Neural cell (in vitro differentiated cells): ENCODE measurements around the gene TMEM208. TPM values are rescaled to one million over a fixed set of nuclear protein-coding genes. Genes with fewer than 3 reads are reported as not detected.

ENCODE experiments used
- H2AFZ ChIP-seq: fragments of 200-600, 300-800 bp; sonication (generic), shearing (Covaris generic); 2 replicates; pipeline ENCODE4 v1.6.0; 2014; ENCODE audit warnings: low read depth, mild to moderate bottlenecking, antibody characterized with exemption, low read length, moderate library complexity
- H3F3A ChIP-seq: fragments of 200-600 bp; shearing (Covaris generic); 2 replicates; pipeline ENCODE4 v1.6.1; 2016; ENCODE audit warnings: mild to moderate bottlenecking, moderate library complexity, mixed read lengths, antibody characterized with exemption, low read length; ENCODE audit not compliant: insufficient read depth, poor library complexity, severe bottlenecking
- H3K27ac ChIP-seq: fragments of 200-600, 300-800 bp; sonication (generic), shearing (Covaris generic); 2 replicates; pipeline ENCODE4 v1.5.1; 2014; ENCODE audit warnings: mild to moderate bottlenecking, low read length, moderate library complexity
- H3K27me3 ChIP-seq: fragments of 300-800, 200-600 bp; sonication (generic), shearing (Covaris generic); 2 replicates; pipeline ENCODE4 v1.6.0; 2014; ENCODE audit warnings: mild to moderate bottlenecking, low read depth, low read length, moderate library complexity; ENCODE audit not compliant: insufficient read depth
- H3K36me3 ChIP-seq: fragments of 300-800, 200-600 bp; sonication (generic), shearing (Covaris generic); 2 replicates; pipeline ENCODE4 v1.5.1; 2014; ENCODE audit warnings: mild to moderate bottlenecking, antibody characterized with exemption, low read length, moderate library complexity; ENCODE audit not compliant: insufficient read depth
- H3K4me2 ChIP-seq: fragments of 300-800, 200-600 bp; sonication (generic), shearing (Covaris generic); 2 replicates; pipeline ENCODE4 v1.6.0; 2014; ENCODE audit warnings: mild to moderate bottlenecking, low read length
- H3K4me3 ChIP-seq: fragments of 300-800, 200-600 bp; sonication (generic), shearing (Covaris generic); 2 replicates; pipeline ENCODE4 v1.5.1; 2014; ENCODE audit warnings: mild to moderate bottlenecking, low read length, moderate library complexity
- H3K79me2 ChIP-seq: fragments of 200-600 bp; shearing (Covaris generic); replicated peaks from 2 replicates; pipeline ENCODE4 v1.6.0; 2014; ENCODE audit warnings: mild to moderate bottlenecking, low read length, moderate library complexity; ENCODE audit not compliant: insufficient read depth
- H3K9ac ChIP-seq: fragments of 300-800, 200-600 bp; sonication (generic), shearing (Covaris generic); 2 replicates; pipeline ENCODE4 v1.6.1; 2016; ENCODE audit warnings: mild to moderate bottlenecking, low read length, mixed read lengths
- H3K9me2 ChIP-seq: fragments of 200-600 bp; shearing (Covaris generic); 2 replicates; pipeline ENCODE4 v1.6.1; 2016; ENCODE audit warnings: mild to moderate bottlenecking, low read length, mixed read lengths; ENCODE audit not compliant: insufficient read depth
- H3K9me3 ChIP-seq: fragments of 200-600, 300-800 bp; sonication (generic), shearing (Covaris generic); 2 replicates; pipeline ENCODE4 v1.6.1; 2016; ENCODE audit warnings: mild to moderate bottlenecking, mixed run types, low read length, moderate library complexity, mixed read lengths
- H4K20me1 ChIP-seq: fragments of 200-600 bp; shearing (Covaris generic); 2 replicates; pipeline ENCODE4 v1.6.1; 2016; ENCODE audit warnings: mild to moderate bottlenecking, mixed run types; ENCODE audit not compliant: insufficient read depth
- CTCF ChIP-seq: fragments of 450-650 bp; IDR thresholded peaks from 2 replicates; pipeline ENCODE4 v1.5.1; 2014; ENCODE audit warnings: antibody characterized with exemption, mild to moderate bottlenecking, moderate library complexity; ENCODE audit not compliant: poor library complexity, severe bottlenecking
- EP300 ChIP-seq: fragments of 450-650 bp; conservative IDR thresholded peaks from 2 replicates; pipeline ENCODE4 v1.6.1; 2014; ENCODE audit warnings: antibody characterized with exemption, mild to moderate bottlenecking, moderate library complexity; ENCODE audit not compliant: poor library complexity, severe bottlenecking
- EZH2 ChIP-seq: fragments of 200-600, 300-800 bp; shearing (Covaris generic), sonication (generic); IDR thresholded peaks from 2 replicates; pipeline ENCODE4 v1.6.1; 2014; ENCODE audit warnings: antibody characterized with exemption, low read length, borderline replicate concordance, mild to moderate bottlenecking; ENCODE audit not compliant: insufficient read depth, poor library complexity, severe bottlenecking
- MXI1 ChIP-seq: fragments of 450-650 bp; conservative IDR thresholded peaks from 2 replicates; pipeline ENCODE4 v1.6.1; 2014; ENCODE audit warnings: antibody characterized with exemption, mild to moderate bottlenecking; ENCODE audit not compliant: poor library complexity, severe bottlenecking
- POLR2AphosphoS5 ChIP-seq: IDR thresholded peaks from 2 replicates; pipeline ENCODE4 v1.6.1; 2012
- RAD21 ChIP-seq: fragments of 450-650 bp; conservative IDR thresholded peaks from 2 replicates; pipeline ENCODE4 v1.6.1; 2014; ENCODE audit warnings: antibody characterized with exemption, mild to moderate bottlenecking, moderate library complexity
- REST ChIP-seq: IDR thresholded peaks from 2 replicates; pipeline ENCODE4 v1.6.1; 2012; ENCODE audit warnings: borderline replicate concordance
- SMC3 ChIP-seq: fragments of 450-650 bp; conservative IDR thresholded peaks from 2 replicates; pipeline ENCODE4 v1.6.1; 2014; ENCODE audit warnings: antibody characterized with exemption, mild to moderate bottlenecking, moderate library complexity; ENCODE audit not compliant: poor library complexity
- TAF1 ChIP-seq: IDR thresholded peaks from 2 replicates; pipeline ENCODE4 v1.6.1; 2012; ENCODE audit warnings: low read depth
- polyA plus RNA-seq: library from polyadenylated mRNA; depleted of rRNA; stranded (reverse); fragments of >200 nt; gene quantifications from 2 replicates; pipeline ENCODE4 v1.2.3, GENCODE V29; 2014

Gene TMEM208
- polyA plus RNA-seq, 1 donor from 2014 or later, result 53.5 TPM

DNA sequence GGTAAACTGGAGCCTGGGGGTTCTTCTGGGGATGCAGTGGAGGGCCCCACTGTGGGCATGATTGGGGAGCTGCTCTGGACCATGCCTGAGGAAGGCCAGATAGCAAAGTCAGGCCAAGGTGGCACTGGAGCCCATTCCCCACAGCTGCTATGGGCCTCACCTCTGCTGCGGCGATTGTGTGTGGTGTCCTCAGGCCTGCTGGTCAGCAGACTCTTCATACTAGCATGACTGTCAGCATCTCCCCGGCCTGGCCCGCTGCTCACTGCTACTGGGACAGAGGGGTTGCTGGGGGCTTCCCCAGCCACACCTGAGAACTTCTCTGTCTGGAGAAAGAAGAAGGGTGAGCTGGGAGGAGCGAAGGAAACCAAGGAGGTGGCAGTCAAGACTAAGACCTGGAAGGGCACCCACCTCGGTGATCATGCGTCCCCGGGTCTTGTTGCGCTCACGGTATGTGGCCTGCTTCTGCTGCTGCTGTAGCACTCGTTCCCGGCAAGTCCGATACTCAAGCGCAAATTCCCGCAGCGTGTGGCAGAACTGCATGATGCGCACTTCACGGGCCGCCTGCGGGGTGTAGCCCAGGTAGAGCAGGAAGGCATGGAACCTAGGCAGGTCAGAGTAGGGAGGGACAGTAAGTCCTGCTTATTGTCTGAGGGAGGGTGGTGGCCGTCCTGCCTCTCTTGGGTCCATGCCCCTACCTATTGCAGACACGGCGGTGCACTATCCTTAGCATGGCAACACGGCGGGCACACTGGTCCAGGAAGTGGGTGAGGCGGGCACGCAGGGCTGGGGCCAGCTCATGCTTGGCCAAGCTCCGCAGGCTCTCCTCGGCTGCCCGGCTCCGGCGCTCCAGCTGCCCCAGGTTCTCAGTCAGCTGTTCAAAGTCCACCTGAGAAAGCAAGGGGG lies 3.2 kb downstream of the TMEM208 start:
- H3K9ac ChIP-seq, result no peak overlapping the region
- H3K27ac ChIP-seq, result no peak overlapping the region
- no peaks in the 10 kb centered on the region for H3K9me3 ChIP-seq
- no peak for TF ChIP-seq POLR2AphosphoS5
- no peak for TF ChIP-seq REST
- TF ChIP-seq CTCF, result no peak
- no peak for TF ChIP-seq TAF1
- no peak for TF ChIP-seq EZH2
- H3K4me3 ChIP-seq, result no peak overlapping the region
- H3K4me2 ChIP-seq, result no peak overlapping the region
- H2AFZ ChIP-seq, result no peak overlapping the region
- H3K36me3 ChIP-seq, result no peaks in the 10 kb centered on the region
- no peaks in the 10 kb centered on the region for H3F3A ChIP-seq
- peaks cover 12% of the 10 kb centered on the region for H3K79me2 ChIP-seq
- H3K9me2 ChIP-seq, result no peaks in the 10 kb centered on the region
- H3K27me3 ChIP-seq, result no peaks in the 10 kb centered on the region
- H4K20me1 ChIP-seq, result no peaks in the 10 kb centered on the region

DNA sequence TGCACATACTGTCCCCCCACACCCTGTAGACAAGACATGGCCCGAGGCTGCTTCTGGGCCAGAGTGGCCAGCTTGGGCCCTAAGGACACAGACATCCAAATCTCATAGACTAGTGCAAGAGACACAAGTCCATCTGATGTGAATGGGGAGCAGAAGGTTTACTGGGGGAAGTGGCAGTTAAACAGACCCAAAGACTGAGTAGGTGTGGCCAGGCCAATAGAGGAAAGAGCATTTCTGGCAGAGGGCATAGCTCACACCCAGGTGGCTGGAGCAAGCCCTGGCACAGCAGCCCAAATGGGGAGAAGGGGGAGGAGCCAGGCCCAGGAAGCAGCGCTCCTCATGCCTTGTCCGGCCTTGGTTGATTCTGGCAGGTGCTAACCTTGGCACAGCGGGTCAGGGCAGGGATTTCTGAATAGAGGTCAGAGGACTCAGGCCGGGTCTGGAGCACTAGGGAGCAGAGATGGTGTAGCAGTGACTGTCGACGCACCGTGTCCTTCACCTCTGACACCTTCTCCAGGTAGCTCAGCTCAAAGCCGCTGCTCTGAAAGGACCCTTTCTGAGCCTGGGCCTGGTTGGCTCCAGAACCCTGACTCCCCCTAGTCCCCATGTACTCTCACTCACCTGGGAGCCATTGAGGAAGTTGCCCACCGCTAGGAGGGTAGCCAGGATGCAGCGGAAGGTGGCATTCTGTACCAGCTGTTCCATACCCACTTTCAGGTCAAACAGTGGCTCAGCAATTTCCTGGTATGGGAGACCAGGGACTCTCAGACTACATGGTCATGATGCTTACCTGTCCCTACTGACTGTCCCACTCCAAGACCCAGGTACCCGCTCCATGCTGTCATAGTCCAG lies 4.1 kb downstream of the TMEM208 start:
- Histone ChIP-seq H3K9me2 (no peaks in the 10 kb centered on the region), H3F3A (no peaks in the 10 kb centered on the region), H3K27me3 (no peaks in the 10 kb centered on the region), H2AFZ (no peak overlapping the region), H3K9me3 (no peaks in the 10 kb centered on the region), H3K9ac (no peak overlapping the region), H3K36me3 (no peaks in the 10 kb centered on the region), H3K4me3 (no peak overlapping the region), H3K4me2 (no peak overlapping the region), H4K20me1 (no peaks in the 10 kb centered on the region), H3K79me2 (peaks cover 12% of the 10 kb centered on the region), H3K27ac (no peak overlapping the region)
- no peak for TF ChIP-seq EZH2
- no peak for TF ChIP-seq REST
- TF ChIP-seq EP300, result no peak
- no peak for TF ChIP-seq TAF1
- TF ChIP-seq POLR2AphosphoS5, result no peak
- no peak for TF ChIP-seq CTCF
- no peak for TF ChIP-seq MXI1
- no peak for TF ChIP-seq SMC3
- no peak for TF ChIP-seq RAD21
